NCI-H1930 (cell line): ENCODE measurements around the gene KDR.

Source experiments
- DNase-seq, 2 experiments: peaks; one replicate each; lab custom pipeline; 2025; lab: John Stamatoyannopoulos, UW

KDR gene

DNA sequence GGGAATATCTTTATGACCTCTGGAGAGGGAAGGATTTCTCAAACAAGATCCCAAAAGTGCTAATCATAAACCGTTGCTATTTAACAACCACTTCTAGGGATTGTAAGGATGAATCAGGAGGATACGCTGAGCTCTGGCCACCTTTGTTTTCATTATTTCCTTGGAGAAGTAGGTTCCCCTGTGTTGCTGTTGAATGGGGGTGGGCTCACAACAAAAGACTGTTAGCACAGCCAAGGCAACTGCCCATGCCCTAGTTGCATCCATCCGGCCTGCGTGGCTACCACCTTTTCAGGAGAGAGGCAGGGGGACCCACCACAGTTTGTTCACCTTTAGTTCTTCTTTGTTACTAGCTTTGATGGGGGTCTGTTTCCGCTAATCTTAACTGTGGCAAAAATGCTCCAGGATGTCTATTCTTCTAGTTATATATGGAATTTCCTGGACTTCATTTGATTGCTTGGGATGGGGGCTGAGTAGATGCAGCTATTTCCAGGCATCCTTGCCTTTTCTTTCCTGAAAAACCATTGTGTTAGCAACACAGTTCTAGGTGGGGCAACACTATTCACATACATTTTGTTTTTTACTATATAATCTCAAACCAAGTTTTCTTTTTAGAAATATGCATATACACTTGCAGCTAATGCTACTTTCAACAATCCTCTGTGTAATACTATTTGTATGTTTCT is 95.4 kb downstream of the KDR start:
- no peak for DNase-seq

DNA sequence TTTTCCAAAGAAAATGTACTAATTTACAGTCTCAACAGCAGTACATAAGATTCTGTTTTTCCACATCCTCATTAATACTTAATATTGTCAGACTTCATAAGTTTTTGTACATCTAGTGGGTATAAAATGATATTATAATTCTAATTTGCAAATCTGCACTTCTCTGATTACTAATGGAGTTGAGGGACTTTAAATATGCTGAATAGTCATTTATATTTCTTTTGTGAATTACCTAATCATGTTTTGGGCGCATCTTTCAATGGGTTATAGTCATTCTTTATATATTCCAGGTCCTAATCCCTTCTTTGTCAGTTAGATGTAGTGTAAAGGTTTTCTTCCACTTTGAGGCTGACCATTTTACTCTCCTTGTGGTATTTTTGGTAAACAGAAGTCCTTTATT is 96.1 kb downstream of the KDR start:
- DNase-seq: no peak
